Transverse colon (tissue), 4 donors: ENCODE measurements around the gene SLC5A2. TPM values are rescaled to one million over a fixed set of nuclear protein-coding genes. Genes with fewer than 3 reads are reported as not detected.

Experiments used
- DNase-seq: peaks from one replicate; pipeline ENCODE4 v3.0.0-alpha.2; 2019
- H3K27ac ChIP-seq, 4 donors: fragments of 200-600 bp; sonication (generic); 2 replicates each; pipeline ENCODE4 v1.5.1; 2016 to 2018; ENCODE audit warnings: inconsistent platforms in 4 of 4
- H3K27me3 ChIP-seq: fragments of 200-600 bp; sonication (generic); 2 replicates; pipeline ENCODE4 v1.5.1; 2017; ENCODE audit warnings: inconsistent platforms
- H3K36me3 ChIP-seq, 4 donors: fragments of 200-600 bp; sonication (generic); 2 replicates each; pipeline ENCODE4 v1.5.1; 2017 to 2019; ENCODE audit warnings: inconsistent platforms in 4 of 4
- H3K4me1 ChIP-seq, 4 donors: fragments of 200-600 bp; sonication (generic); 2 replicates each; pipeline ENCODE4 v1.5.1; 2017 to 2020; ENCODE audit warnings: inconsistent platforms in 4 of 4
- H3K4me3 ChIP-seq, 4 donors: fragments of 200-600 bp; sonication (generic); 1 replicate in 1 of 4; 2 replicates in 3 of 4; pipeline versions ENCODE4 v1.5.1 to v1.6.1; 2017 to 2019; ENCODE audit warnings: inconsistent platforms in 4 of 4
- H3K9me3 ChIP-seq, 2 donors: fragments of 200-600 bp; sonication (generic); 2 replicates each; pipeline ENCODE4 v1.5.1; 2017 to 2019; ENCODE audit warnings: inconsistent platforms in 2 of 2
- CTCF ChIP-seq, 5 experiments: fragments of 200-600 bp in 3 of 5; fragments of 450-650 bp in 2 of 5; sonication (generic) in 3 of 5; IDR thresholded peaks; 1 replicate in 2 of 5; 2 replicates in 3 of 5; pipeline ENCODE4 v1.5.1; 2016 to 2017; ENCODE audit warnings: antibody characterized with exemption in 5 of 5, inconsistent platforms in 3 of 5, mild to moderate bottlenecking in 2 of 5, moderate library complexity in 1 of 5
- EP300 ChIP-seq: sonication (generic); formaldehyde crosslinking; IDR thresholded peaks from one replicate; pipeline ENCODE4 v1.6.1; 2017; ENCODE audit warnings: antibody characterized with exemption, low read depth
- POLR2A ChIP-seq: fragments of 450-650 bp; IDR thresholded peaks from one replicate; pipeline ENCODE4 v1.6.1; 2016; ENCODE audit warnings: antibody characterized with exemption, mild to moderate bottlenecking, moderate library complexity
- POLR2AphosphoS5 ChIP-seq, 3 donors: sonication (generic); formaldehyde crosslinking; IDR thresholded peaks; one replicate each; pipeline ENCODE4 v1.6.1; 2016; ENCODE audit warnings: antibody characterized with exemption in 3 of 3
- WGBS, 2 donors: methylation state at CpG; one replicate each; pipeline ENCODE4 v1.1.5; 2018; ENCODE audit warnings: low coverage in 1 of 2; 5-methylcytosine and 5-hydroxymethylcytosine counted together
- in situ Hi-C, 4 donors: fragments of 200-750 bp; cut with MboI; loops; one replicate each; pipeline versions ENCODE4 v1.15.0 to v1.15.1; 2017; ENCODE audit warnings: low sequenced_read_pairs in 3 of 4, low pct_ligation_motif_present in 1 of 4, low pct_unique_long_range_greater_than_20kb in 1 of 4
- intact Hi-C: fragments of 100-400 bp; cut with DNase I; formaldehyde crosslinking; loops from one replicate; pipeline ENCODE4 v1.15.1; 2023; ENCODE audit warnings: low total_unique reads
- total RNA-seq, 4 donors: library from RNA; depleted of rRNA; stranded (reverse); fragments of >200 nt; gene quantifications; one replicate each; pipeline ENCODE4 v1.1.0, GENCODE V29; 2016

Gene SLC5A2
- total RNA-seq, 4 donors from 2014 or later, result not detected

DNA sequence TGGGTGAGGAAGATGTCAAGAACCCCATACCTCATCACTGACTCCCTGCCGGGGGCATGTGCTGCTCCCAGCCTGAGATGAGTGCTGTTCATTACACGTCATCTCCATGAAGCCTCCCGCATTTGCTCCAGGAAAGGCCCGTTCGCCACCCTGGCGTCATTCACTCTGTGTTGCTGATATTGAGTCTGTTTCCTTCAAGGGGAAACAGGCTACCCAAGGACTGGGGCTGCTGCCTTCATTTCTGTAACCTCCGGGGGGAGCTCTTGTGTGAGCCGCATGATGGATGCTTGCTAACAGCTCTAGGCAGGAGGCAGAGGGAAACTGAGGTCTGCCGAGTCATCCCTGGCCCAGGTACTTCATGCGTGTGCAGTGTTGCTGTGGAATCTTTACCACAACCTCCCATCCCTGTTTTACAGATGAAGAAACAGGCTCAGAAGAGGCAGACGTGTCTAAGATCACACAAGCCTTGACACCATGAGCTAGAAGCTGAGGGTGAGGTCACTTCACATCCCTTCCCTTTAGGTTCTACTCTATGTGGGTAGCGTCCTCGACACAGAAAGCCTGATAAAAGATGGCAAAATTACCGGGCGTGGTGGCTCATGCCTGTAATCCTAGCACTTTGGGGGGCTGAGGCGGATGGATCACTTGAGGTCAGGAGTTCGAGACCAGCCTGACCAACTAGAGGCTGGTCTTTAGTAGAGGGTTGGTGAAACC lies 27.2 kb upstream of the SLC5A2 start:
- TF ChIP-seq POLR2A (no peak), CTCF (IDR thresholded peaks at IDR 0.05) (peak in 2 of 5 experiments; percentile 10 to 14), POLR2AphosphoS5 (IDR thresholded peaks at IDR 0.05) (no peak), EP300 (no peak)

GRCh38 chr16:31456988-31457360 lies 25.9 kb upstream of the SLC5A2 start:
- DNase-seq, result no peak
- Histone ChIP-seq H3K4me3 (no peak overlapping the region), H3K27ac (peak overlapping the region in 2 of 4 donors; percentile 97 to 99), H3K9me3 (no peaks in the 10 kb centered on the region), H3K4me1 (peaks cover 41 to 71% (median 64%) of the 10 kb centered on the region in 4 donors), H3K36me3 (no peaks in the 10 kb centered on the region), H3K27me3 (no peaks in the 10 kb centered on the region)
- intact Hi-C loops (no loop called here), in situ Hi-C loops (loop anchor here in 2 of 4 donors (25.0 kb wide), 2 partner anchors 430 to 470 kb away; partner anchors contain the start of gene HSD3B7 (in 1 of the 2))
- WGBS, 2 donors, result 77% methylated on average over 8 of the region's 8 CpGs; no CpG with 5 or more reads in 1 of the 2 donors
- TF ChIP-seq CTCF (IDR thresholded peaks at IDR 0.05) (no peak), POLR2AphosphoS5 (IDR thresholded peaks at IDR 0.05) (no peak), POLR2A (no peak), EP300 (no peak)

More for the DNA sequence above, 27.2 kb upstream of the SLC5A2 start:
- no peaks in the 10 kb centered on the region for H3K36me3 ChIP-seq
- peaks cover 44 to 79% (median 68%) of the 10 kb centered on the region in 4 donors for H3K4me1 ChIP-seq
- intact Hi-C loops (no loop called here), in situ Hi-C loops (loop anchor here in 2 of 4 donors (25.0 kb wide), 2 partner anchors 432 to 468 kb away; partner anchors contain the start of gene HSD3B7 (in 1 of the 2))
- no peaks in the 10 kb centered on the region for H3K27me3 ChIP-seq
- WGBS, 2 donors, result 72% methylated on average over 17 of the region's 17 CpGs; no CpG with 5 or more reads in 1 of the 2 donors
- no peak overlapping the region for H3K4me3 ChIP-seq
- no peak overlapping the region for H3K27ac ChIP-seq
- DNase-seq, result no peak
- no peaks in the 10 kb centered on the region for H3K9me3 ChIP-seq

DNA sequence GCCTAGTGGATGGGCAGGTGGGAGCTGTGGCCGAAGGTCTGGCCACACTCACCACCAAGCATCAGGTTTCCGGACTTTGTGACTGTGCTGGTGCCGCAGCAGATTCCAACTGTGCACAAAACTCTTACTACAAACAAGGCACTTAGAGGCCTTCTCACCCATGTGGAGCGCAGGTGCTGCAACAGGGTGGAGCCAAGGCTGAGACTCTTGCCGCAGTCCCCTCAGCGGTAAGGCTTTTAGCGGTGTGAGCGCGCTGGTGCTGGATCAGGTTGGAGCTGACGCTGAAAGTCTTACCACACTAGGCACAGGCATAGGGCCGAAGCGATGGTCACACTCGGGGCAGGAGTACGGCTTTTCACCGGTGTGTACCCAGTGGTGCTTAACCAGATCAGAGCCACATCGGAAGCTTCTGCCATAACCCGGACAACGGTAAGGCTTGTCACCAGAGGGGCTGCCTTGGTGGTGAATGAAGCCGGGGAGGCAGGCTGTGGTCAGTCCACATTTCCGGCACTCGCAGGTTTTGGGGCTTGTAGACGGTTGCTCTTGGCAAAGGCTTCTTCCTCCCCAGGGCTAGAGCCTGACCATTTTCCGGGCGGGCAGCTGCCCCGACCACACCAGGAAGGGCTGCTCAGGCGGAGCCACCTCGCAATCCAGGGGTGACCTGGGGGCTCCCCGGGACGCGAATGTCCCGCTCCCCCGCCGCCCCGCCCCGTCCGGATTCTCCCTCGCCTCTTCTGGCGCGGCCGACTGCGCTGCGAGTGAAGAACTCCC lies 24.7 kb upstream of the SLC5A2 start:
- intact Hi-C loops, result no loop called here

More for the DNA sequence above, 24.7 kb upstream of the SLC5A2 start:
- DNase-seq, result peak; percentile 72
- WGBS, 2 donors, result 3% methylated on average over 19 of the region's 42 CpGs; no CpG with 5 or more reads in 1 of the 2 donors
- TF ChIP-seq POLR2AphosphoS5 (IDR thresholded peaks at IDR 0.05) (peak in 2 of 3 donors; percentile 45 to 67), EP300 (no peak), POLR2A (peak; percentile 8), CTCF (IDR thresholded peaks at IDR 0.05) (peak in 4 of 5 experiments; percentile 10 to 46 (median 30))
- Histone ChIP-seq H3K4me1 (peaks cover 31 to 58% (median 52%) of the 10 kb centered on the region in 4 donors), H3K9me3 (no peaks in the 10 kb centered on the region), H3K27me3 (no peaks in the 10 kb centered on the region), H3K36me3 (no peaks in the 10 kb centered on the region), H3K4me3 (peak overlapping the region; percentile 73 to 97 (median 78)), H3K27ac (peak overlapping the region; percentile 97 to 99 (median 98))
- in situ Hi-C loops, result loop anchor here in 2 of 4 donors (25.0 kb wide), 2 partner anchors 429 to 471 kb away; partner anchors contain the start of gene HSD3B7 (in 1 of the 2)
